CD4-positive, alpha-beta T cell (primary cell): ENCODE results near the gene SLX4. TPM values are rescaled to one million over a fixed set of nuclear protein-coding genes. Genes with fewer than 3 reads are reported as not detected.

Experiments used
- ATAC-seq: fragments of 200-7000 bp; cut with Tn5 transposase; one replicate; pipeline ENCODE4 v1.10.0; 2022; ENCODE audit warnings: mild to moderate bottlenecking; ENCODE audit not compliant: poor library complexity
- CTCF ChIA-PET: fragments of 350-600 bp; sonication (Branson Sonifier 250); formaldehyde crosslinking; loops from one replicate; lab custom pipeline; 2021; ENCODE audit warnings: antibody characterized with exemption, inconsistent platforms; lab: Charles Lee
- POLR2A ChIA-PET: fragments of 350-600 bp; sonication (Branson Sonifier 250); formaldehyde crosslinking; loops from one replicate; lab custom pipeline; 2021; ENCODE audit warnings: antibody characterized with exemption, inconsistent platforms; lab: Charles Lee
- DNase-seq, 14 experiments: peaks; one replicate each; pipeline ENCODE4 v3.0.0-alpha.2; 2013 to 2020; ENCODE audit warnings: mixed read lengths in 2 of 14
- H3K27ac ChIP-seq, 2 donors: one replicate each; pipeline versions ENCODE4 v1.5.1 to v1.7.0; 2013; ENCODE audit warnings: low read length in 2 of 2, low read depth in 1 of 2, mild to moderate bottlenecking in 1 of 2
- H3K27me3 ChIP-seq, 2 experiments: 1 replicate in 1 of 2; 2 replicates in 1 of 2; pipeline versions ENCODE4 v1.6.1 to v1.7.0; 2013; ENCODE audit warnings: low read length in 2 of 2, control low read depth in 1 of 2, mild to moderate bottlenecking in 1 of 2, moderate library complexity in 1 of 2; ENCODE audit not compliant: insufficient read depth in 2 of 2, control insufficient read depth in 1 of 2
- H3K36me3 ChIP-seq: one replicate; pipeline ENCODE4 v1.6.1; 2013; ENCODE audit warnings: low read length, control low read depth; ENCODE audit not compliant: insufficient read depth
- H3K4me1 ChIP-seq: one replicate; pipeline ENCODE4 v1.6.1; 2013; ENCODE audit warnings: low read length, control low read depth; ENCODE audit not compliant: insufficient read depth
- H3K4me3 ChIP-seq: one replicate; pipeline ENCODE4 v1.5.1; 2013; ENCODE audit warnings: mild to moderate bottlenecking, low read length, moderate library complexity
- H3K9me3 ChIP-seq, 2 experiments: 1 replicate in 1 of 2; 2 replicates in 1 of 2; pipeline versions ENCODE4 v1.6.1 to v1.7.0; 2013; ENCODE audit warnings: low read length in 2 of 2, mild to moderate bottlenecking in 2 of 2, control low read depth in 1 of 2, moderate library complexity in 1 of 2; ENCODE audit not compliant: control insufficient read depth in 1 of 2, insufficient read depth in 1 of 2
- H3K27ac Mint-ChIP-seq: one replicate; pipeline ENCODE4 v1.8.0; 2020; ENCODE audit warnings: mixed read lengths
- H3K27me3 Mint-ChIP-seq: one replicate; pipeline ENCODE4 v1.8.0; 2021; ENCODE audit warnings: mixed read lengths
- H3K36me3 Mint-ChIP-seq: one replicate; pipeline ENCODE4 v1.8.0; 2021; ENCODE audit warnings: low read depth, mixed read lengths
- H3K4me1 Mint-ChIP-seq: one replicate; pipeline ENCODE4 v1.8.0; 2021; ENCODE audit warnings: low read depth, mixed read lengths
- H3K4me3 Mint-ChIP-seq: one replicate; pipeline ENCODE4 v1.8.0; 2020; ENCODE audit warnings: mild to moderate bottlenecking, mixed read lengths
- H3K9me3 Mint-ChIP-seq: one replicate; pipeline ENCODE4 v1.8.0; 2020; ENCODE audit warnings: mixed read lengths
- intact Hi-C, 2 experiments: fragments of 100-400 bp; cut with DNase I in 1 of 2; cut with micrococcal nuclease in 1 of 2; formaldehyde crosslinking; loops; one replicate each; pipeline versions ENCODE4 v1.15.1 to v1.9.0; 2023 to 2025; cut with DNase I, micrococcal nuclease
- total RNA-seq, 174 experiments: library from RNA in 2 of 174; stranded (reverse) in 2 of 174; gene quantifications; one replicate each; pipeline ENCODE4 v1.2.3 and lab custom pipeline; 2021 to 2026
- TF ChIP-seq, protein P1 (sequence below): fragments of 200-600 bp; IDR thresholded peaks from one replicate; pipeline ENCODE4 v1.8.0; 2022; ENCODE audit warnings: antibody characterized with exemption, mild to moderate bottlenecking

Gene SLX4
- total RNA-seq, 2 experiments from 2014 or later: 5.1 to 5.2 TPM

DNA sequence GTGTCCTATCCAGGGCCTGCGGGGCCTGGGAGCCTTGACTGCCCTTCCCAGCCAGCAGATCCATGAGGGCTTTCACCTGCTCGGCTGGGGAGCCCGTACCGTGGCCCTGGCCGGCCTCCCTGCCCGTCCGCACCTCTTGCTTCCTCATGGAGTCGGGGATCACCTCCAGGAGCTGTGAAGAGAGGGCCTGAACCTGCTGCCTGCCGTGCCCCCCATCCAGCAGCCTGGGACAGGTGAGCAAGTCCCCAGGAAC is 46.6 kb downstream of the SLX4 start:
- intact Hi-C loops: loop anchor here in 1 of 2 experiments (5.0 kb wide), 1 partner anchor 42 kb away; no protein-coding TSS in a partner anchor
- peaks cover 3% of the 10 kb centered on the region for H3K4me1 ChIP-seq
- ATAC-seq (no peak), DNase-seq (no peak)
- peak overlapping the region; percentile 42 for H3K27ac Mint-ChIP-seq
- no peaks in the 10 kb centered on the region for H3K9me3 ChIP-seq
- no peak overlapping the region for H3K4me3 Mint-ChIP-seq
- peaks cover 68% of the 10 kb centered on the region for H3K36me3 Mint-ChIP-seq
- ChIA-PET CTCF (no interaction called here), POLR2A (no interaction called here)
- no peaks in the 10 kb centered on the region for H3K27me3 ChIP-seq
- H3K36me3 ChIP-seq: peaks cover 75% of the 10 kb centered on the region
- no peak overlapping the region for H3K4me3 ChIP-seq
- no peaks in the 10 kb centered on the region for H3K4me1 Mint-ChIP-seq
- H3K9me3 Mint-ChIP-seq: no peaks in the 10 kb centered on the region
- TF ChIP-seq, protein P1, sequence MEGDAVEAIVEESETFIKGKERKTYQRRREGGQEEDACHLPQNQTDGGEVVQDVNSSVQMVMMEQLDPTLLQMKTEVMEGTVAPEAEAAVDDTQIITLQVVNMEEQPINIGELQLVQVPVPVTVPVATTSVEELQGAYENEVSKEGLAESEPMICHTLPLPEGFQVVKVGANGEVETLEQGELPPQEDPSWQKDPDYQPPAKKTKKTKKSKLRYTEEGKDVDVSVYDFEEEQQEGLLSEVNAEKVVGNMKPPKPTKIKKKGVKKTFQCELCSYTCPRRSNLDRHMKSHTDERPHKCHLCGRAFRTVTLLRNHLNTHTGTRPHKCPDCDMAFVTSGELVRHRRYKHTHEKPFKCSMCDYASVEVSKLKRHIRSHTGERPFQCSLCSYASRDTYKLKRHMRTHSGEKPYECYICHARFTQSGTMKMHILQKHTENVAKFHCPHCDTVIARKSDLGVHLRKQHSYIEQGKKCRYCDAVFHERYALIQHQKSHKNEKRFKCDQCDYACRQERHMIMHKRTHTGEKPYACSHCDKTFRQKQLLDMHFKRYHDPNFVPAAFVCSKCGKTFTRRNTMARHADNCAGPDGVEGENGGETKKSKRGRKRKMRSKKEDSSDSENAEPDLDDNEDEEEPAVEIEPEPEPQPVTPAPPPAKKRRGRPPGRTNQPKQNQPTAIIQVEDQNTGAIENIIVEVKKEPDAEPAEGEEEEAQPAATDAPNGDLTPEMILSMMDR: no peak
- no peaks in the 10 kb centered on the region for H3K27me3 Mint-ChIP-seq
- no peak overlapping the region for H3K27ac ChIP-seq

DNA sequence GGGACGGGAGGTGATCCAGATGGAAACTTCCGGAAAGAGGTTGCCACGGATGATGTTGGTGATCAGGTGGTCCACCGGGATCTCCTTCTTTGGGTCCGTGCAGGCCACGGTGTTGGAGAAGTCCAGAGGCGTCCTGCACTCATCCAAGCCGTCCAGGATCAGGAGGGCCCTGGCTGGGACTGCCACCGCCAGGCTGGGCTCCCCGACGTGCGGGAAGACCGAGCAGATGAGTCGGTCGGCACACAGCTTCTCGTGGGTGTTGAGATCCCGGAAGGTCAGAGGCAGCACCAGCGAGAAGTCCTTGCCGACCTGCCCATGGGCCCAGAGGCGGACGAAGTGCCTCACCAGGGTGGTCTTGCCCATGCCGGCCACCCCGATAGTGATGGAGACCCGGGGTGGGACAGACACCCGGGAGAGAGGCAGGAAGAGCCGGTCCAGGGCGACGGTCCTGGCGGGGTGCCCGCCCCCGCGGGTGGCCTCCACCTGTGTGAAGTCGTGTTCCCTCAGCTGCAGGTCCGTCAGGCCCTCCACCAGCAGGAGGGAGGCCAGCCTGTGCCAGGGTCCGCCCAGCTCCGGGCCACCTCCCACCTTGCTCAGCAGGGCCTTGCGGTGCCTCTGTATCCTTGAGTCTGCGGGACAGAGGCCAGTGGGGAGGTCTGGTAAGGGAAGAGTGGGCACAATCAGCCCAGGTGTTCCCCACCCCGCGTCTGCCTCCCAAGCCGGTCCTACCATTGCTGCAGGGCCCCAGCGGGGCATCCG is 47.1 kb downstream of the SLX4 start:
- Mint-ChIP-seq H3K27ac (no peak overlapping the region), H3K4me1 (no peaks in the 10 kb centered on the region), H3K27me3 (no peaks in the 10 kb centered on the region), H3K36me3 (peaks cover 67% of the 10 kb centered on the region), H3K4me3 (no peak overlapping the region), H3K9me3 (no peaks in the 10 kb centered on the region)
- DNase-seq (no peak), ATAC-seq (no peak)
- Histone ChIP-seq H3K27ac (no peak overlapping the region), H3K4me1 (peaks cover 3% of the 10 kb centered on the region), H3K27me3 (no peaks in the 10 kb centered on the region), H3K9me3 (no peaks in the 10 kb centered on the region), H3K4me3 (no peak overlapping the region), H3K36me3 (peaks cover 73% of the 10 kb centered on the region)
- CTCF ChIA-PET: no interaction called here
- intact Hi-C loops: loop anchor here in 1 of 2 experiments (5.0 kb wide), 1 partner anchor 43 kb away; no protein-coding TSS in a partner anchor
- POLR2A ChIA-PET: no interaction called here
- TF ChIP-seq, protein P1: no peak

DNA sequence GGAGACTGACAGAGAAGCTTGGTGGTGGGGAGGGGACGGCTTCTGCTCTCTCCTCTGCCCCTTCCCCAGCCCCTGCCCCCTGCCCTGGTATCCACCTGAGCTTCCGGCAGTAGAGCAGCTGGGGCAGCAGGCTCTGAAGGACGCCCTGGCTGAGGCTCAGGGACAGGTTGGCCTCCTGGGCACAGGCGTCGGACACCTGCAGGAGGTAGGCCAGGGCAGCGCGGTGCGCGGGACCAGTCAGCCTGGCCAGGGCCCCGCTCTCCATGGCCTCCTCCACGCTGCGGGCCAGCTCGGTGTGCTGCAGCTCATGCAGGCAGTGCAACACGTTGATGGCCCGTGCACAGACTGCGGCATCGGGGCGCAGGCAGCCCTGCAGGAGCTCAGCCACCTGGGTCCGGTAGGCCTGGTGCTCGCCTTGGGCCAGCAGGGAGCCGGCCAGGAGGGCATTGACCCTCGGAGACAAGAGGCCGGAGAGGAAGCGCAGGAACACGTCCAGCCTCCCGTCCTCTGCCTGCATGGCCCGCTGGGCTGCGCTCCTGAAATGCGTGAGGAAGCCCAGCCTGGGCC is 48.4 kb downstream of the SLX4 start:
- ATAC-seq: no peak
- H3K4me3 Mint-ChIP-seq: no peak overlapping the region
- Histone ChIP-seq H3K9me3 (no peaks in the 10 kb centered on the region), H3K4me3 (no peak overlapping the region), H3K27me3 (no peaks in the 10 kb centered on the region), H3K36me3 (peaks cover 80% of the 10 kb centered on the region), H3K4me1 (no peaks in the 10 kb centered on the region), H3K27ac (no peak overlapping the region)
- no peak overlapping the region for H3K27ac Mint-ChIP-seq
- ChIA-PET POLR2A (no interaction called here), CTCF (no interaction called here)
- no peaks in the 10 kb centered on the region for H3K4me1 Mint-ChIP-seq
- peaks cover 72% of the 10 kb centered on the region for H3K36me3 Mint-ChIP-seq
- TF ChIP-seq, protein P1: no peak
- H3K9me3 Mint-ChIP-seq: no peaks in the 10 kb centered on the region
- H3K27me3 Mint-ChIP-seq: no peaks in the 10 kb centered on the region
- DNase-seq: no peak
- intact Hi-C loops: loop anchor here in 1 of 2 experiments (5.0 kb wide), 1 partner anchor 44 kb away; no protein-coding TSS in a partner anchor
